Activated CD8-positive, alpha-beta memory T cell treated with anti-CD3 and anti-CD28 coated beads for 1 hour (primary cell): ENCODE measurements around the gene PTPRN2.

Experiments
- DNase-seq, 2 donors: peaks; one replicate each; pipeline ENCODE4 v3.0.0-alpha.2; 2020; ENCODE audit warnings: low read depth in 1 of 2; ENCODE audit errors: extremely low read depth in 1 of 2

Gene PTPRN2

DNA sequence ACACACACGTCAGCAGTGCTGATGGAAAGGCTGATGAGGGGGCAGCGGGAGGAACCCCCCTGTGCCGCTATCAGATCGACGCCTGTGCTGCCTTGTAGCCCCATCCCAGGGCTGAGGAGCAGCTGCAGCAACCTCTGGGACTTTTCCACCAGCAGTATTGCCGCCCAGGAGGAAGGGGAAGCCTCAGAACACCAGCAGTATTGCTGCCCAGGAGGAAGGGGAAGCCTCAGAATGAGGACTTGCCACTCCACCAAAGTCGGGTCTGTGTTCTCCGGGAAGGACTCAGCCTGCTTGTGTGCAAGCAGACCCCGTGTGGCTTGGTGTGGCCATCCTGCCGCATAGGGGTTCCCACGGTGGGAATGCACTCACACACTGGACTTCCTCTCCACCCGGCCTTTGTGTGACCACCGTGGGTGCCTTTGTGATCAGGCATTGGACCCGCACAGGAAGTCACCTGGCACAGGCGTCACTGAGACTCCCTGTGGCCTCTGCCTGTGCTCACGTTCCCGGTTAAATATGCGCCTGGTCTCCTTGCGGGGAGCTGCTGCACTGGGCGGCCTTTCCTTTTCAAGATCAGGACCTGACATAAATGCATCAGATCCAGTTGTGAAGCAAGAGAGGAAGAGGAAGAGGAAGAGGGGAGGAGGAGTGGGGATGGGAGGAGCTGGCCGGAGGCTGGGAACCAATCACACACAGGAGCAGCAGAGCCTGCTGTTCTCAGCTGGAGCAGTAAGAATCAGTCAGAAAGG, 1002.3 kb downstream of the PTPRN2 start:
- DNase-seq, result no peak

DNA sequence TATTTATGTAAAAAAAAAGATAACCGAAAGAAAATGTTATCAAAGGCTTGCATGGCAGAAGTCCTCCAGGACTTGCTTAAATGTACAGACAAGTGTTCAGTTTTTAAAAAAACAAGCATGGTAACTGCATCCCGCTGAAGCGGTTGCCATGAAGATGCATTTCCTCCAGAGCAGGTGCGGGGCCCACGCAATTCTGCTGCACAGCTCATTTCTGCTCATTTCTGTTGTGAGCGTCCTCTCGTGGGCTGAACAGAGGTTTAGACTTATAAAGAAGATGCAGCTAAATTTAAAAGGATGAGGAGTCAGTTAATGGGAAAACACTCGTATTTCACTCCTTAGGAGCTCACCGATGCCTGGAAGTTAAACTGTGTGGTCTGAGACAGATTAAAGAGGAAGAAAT, 1003.2 kb downstream of the PTPRN2 start:
- DNase-seq, result no peak

DNA sequence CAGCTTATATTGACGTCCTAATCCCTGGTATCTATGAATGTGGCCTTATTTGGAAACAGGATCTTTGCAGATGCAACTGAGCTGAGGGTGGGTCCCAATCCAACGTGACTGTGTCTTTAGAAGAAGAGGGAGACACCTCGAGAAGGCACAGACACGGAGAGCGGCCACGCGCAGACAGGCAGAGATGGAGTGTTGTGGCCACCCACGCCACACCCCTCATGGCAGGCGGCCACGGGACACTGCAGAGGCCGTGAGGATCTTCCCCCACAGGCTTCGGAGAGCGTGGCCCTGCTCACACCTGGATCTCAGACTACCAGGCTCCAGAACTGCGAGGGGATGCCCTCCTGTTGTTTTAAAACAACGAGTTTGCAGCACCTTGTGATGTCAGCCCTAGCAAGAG, 1005.9 kb downstream of the PTPRN2 start:
- no peak for DNase-seq

DNA sequence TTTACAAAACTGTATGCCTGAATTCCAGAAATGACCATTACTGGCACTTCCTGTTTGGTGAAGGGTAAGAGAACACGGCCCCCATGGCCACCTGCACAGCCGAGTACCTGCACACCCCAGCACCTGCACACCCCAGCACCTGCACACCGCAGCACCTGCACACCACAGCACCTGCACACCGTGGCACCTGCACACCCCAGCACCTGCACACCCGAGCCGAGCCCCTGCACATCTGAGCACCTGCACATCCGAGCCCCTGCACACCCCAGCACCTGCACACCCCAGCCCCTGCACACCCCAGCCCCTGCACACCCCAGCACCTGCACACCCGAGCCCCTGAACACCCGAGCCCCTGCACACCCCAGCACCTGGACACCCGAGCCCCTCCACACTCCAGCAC, 1007.3 kb downstream of the PTPRN2 start:
- no peak for DNase-seq

DNA sequence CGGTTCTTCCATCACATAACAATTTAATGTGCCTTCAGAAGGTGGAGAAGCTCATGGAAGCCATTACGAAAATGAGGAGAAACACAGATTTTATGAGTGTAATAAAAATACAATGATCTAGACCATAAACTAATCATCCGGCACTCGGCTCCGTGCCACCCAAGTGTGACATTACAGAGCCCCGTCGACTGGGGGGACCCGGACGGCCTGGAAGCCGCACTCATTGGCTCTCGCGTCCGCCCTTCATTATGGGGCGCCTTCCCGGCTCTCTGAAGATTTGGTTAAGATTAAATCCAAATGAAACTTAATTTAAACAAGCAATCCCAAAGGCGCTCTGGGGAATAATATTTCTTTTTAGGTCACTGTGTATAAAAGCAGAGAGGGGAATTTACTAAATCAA, 1008.2 kb downstream of the PTPRN2 start:
- no peak for DNase-seq

DNA sequence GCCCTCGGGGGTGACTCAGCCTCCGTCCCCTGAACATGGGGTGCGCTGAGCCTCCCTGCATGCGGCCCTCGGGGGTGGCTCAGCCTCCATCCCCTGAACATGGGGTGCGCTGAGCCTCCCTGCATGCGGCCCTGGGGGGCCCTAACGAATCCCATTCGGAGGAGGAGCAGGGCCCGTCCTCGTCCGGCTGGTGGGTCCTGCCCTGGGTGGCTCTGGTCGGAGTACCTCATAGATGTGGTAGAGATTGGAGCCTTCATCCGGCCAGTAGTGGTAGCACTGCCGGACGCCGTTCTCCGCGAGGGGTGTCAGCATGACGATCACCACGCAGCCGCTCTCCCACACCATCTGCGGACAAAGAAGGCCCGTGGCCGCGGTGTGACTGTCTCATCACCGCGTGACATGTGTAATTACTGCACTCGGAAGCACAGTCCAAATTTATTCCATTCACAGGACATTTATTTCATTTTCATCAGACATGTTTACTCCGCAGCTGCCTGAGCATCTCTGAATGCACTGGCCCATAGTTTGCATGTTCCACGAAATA, 1009.8 kb downstream of the PTPRN2 start:
- no peak for DNase-seq

DNA sequence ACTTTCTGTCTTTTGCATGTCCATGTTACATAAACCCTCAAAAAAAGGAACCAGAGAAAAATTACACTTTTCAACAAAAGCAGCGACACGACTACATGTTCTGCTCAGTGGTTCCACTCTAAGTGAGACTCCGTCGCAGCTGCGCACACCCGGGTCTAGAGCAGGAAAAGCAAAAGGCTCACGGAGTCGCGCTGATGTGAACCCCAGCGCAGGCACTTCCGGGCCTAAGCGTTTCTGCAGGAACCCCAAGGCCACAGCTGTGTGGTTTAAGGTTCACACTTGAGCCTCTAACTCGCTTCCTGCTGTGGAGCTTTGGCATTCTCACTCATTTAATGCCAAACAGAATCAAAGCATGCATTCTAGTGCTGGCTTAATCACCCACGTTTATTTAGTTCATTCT, 1010.6 kb downstream of the PTPRN2 start:
- DNase-seq, result no peak

DNA sequence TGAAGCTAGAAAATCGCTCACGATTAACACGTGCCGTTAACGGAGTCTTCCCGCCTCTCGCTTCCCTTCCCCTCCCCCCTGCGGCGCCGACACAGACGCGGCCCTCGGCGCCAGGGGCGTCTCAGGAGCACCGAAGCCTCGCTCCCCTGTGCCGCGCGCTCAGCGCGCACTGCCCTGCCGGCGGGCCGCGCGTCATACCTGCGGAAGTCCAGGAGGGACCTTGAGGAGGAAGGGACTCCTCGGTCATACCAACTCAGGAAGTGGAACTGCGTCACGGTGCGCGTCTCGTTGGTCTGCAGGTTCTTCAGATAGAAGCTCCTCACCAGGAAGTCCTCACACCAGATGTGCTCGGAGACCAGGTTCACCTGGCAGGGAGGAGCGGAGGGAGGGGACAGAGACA, 1011.2 kb downstream of the PTPRN2 start:
- DNase-seq, result peak; percentile 15 to 32

DNA sequence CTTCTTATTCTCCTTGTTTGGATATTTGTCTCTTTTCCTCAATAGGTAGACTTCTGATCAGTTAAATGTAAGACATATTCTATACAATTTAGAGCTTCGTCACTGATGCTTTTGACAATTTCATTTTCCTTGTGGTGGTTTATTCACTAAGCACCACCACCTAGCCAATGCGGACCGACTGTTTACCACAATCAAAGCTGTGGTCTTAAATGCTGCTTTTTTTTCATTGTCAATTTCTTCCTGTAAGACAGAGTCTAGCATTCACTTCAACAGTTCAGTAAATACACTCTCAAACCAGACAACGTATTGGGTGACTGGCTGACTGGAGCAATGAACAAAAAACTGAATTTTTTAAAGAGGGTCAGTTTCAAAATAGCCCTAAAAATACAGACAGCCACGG, 1011.8 kb downstream of the PTPRN2 start:
- no peak for DNase-seq

DNA sequence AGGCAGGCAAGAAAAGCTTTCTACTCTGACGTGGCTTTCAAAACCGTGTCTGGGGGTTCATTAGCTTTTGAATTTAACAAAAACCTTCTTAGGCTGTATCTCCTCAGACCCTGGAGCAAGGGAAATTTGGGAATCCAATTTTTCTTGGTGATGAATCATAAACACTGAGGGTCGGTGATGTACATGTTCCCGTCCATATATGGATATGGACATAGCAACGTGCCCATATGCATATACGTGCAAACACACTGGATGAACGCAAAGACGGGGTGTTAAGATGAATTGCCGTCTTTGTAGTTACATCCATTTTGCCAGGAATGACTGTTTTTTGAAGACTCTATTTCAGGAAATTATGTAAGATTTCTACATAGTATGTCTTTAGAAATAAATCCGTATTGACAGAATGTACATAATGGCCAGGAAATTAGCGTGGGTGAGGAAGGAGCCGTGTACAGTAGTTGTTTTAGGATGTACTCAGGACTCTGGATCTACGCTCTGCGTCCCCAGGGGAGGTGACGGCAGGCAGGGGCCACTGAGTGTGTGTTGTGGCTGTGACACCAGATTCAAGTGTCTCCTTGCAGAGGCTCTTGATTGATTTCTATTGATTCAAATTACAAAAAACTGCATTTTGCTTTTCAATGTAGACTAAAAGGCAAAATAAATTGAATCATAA, 1012.6 kb downstream of the PTPRN2 start:
- no peak for DNase-seq

DNA sequence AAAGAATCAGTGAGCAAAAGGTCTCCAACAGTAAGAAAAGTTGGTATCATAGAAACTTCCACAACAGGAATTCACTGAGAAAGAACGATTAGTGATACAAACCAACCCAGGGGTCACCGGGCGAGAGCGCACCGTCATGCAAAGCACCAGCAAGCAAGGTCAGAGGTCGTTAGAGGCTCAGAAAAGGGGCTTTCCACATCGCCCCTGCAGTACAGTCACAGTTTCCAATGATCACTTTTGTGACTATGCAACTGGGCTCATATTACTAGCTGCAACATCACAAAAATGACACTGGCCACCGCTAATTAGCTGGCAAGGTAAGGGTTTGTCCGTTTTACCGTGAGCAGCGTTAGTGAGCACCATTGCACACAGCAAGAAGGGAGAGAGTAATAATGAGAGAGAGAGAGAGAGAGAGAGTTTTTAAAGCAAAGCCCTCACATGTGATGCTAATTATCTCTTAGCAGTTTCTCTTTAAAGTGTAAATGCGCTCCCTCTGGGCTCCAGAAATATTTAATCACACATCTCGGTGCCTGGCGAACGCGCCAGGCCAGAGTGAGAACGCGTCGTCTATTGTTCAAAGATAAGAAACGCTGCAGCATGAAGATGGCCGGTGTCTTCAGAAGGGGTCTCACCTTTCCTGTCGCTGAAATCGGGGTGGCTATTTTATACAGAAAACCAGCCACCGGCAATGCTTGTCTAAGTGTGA, 1013.4 kb downstream of the PTPRN2 start:
- DNase-seq, result no peak

DNA sequence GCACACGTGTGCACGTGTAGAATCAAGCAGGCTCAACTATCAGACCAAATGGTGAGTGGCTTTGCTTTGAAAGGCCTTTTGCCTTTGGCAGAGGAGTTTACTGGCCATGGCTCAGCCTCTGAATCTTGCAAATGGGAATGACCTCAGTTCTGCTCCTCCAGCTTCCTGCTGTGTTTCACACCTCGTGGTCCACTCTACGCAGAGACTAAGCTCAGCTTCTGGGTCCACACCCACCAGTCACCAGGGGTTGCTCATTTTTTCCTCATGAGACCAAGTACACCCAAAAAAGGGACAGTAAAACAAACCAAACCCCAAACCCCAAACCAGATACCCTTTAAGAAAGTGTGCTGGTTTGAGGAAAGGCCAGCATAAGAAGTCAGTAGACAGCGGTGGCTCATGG, 1014.4 kb downstream of the PTPRN2 start:
- no peak for DNase-seq

DNA sequence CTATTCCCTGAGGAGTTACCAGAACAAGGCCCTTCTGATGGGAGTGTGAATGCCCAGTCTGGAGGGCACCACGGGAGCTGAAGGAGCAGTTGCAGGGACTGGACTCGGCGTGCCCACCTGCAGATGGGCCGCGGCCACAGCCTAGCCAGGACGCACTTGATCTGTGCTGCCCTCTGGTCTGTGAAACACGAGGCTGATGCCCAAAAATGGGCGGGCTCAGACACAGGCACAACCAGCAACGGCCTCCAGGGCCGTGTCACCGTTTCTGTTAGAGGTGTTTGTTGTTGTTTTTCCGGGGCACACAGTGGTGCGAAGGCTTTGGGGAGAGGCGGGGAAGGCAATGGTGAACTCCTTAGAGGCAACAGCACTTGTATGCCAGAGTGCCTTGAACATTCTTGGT, 1015.0 kb downstream of the PTPRN2 start:
- no peak for DNase-seq

DNA sequence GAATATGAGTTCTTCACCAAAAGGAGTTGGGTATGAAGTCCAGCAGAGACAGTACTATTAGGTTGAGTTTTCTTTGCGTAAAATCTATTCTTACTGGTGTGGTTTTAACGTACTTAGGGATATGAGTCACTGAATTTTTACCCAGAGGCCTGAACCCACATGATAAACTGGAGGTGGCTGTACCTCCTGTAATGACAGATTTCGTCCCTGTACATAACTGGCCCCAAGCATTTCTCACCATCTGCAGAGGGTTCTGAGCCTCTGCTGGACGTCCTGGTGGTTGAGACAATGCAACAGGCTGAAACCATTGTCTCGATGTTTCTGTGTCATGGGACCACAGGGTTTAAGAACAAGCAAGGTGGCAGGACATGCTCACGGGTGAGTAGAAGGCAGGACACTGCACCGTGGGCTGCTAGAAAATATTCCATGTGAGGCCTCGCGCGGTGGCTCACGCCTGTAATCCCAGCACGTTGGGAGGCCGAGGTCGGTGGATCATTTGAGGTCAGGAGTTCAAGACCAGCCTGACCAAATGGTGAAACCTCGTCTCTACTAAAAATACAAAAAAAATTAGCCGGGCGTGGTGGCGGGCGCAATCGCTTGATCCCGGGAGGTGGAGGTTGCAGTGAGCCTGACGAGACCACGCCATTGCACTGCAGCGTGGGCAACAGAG, 1017.0 kb downstream of the PTPRN2 start:
- DNase-seq, result no peak

DNA sequence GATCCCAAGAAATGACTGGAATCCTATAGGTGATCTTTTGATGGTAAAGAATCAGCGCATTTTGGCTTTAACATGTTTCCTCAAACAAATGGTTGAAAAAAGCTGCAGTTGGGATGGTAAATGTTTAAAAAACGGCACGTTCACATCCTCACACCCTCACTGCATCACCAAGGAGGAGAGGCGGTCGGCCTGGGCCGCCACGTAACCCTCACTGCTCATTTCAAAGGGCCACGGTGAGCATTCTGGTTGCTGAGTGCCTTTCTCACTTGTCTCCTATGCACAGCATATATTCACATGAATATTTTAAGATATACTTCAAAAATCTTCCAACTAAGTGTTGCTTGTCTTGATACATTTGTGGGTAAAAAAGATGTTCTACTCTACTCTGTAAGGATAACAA, 1017.7 kb downstream of the PTPRN2 start:
- no peak for DNase-seq

DNA sequence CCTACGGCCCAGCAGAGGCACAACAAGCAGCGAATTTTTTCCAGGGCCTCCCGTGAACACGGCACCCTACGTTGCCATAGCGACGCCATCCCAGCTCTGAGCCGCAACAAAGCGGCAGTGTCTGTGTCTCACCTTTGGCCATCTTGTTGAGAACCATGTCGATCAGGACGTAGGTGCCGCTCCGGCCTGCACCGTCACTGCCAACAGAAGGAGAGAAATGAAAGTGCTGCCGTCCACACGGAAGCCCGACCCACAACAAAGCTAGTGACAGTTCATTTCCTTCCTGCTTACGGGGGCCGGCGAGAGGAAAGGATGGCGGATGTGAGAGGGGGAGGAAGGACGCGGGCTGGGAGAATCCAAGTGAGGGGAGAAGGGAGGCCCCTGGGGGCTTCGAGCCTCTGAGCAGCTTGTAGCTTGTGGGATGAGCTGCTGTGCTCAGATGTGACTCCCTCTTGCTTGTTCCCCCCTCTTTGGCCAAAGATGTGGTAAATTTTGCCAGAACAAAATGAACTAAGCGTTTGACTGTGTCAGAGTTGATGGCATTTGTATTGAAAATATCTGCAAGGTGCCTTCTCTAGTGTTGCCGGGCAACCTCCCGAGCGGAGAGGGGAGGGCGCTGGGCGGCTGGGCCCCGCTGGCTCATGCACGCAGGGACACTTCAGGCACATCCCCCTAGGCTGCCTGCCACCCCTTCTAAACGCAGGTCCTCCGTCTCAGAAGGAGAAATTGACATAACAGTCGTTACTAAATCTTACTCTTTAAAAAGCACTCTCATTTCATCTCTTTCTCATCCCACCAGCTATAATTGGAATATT, 1018.6 kb downstream of the PTPRN2 start:
- peak; percentile 23 to 40 for DNase-seq

DNA sequence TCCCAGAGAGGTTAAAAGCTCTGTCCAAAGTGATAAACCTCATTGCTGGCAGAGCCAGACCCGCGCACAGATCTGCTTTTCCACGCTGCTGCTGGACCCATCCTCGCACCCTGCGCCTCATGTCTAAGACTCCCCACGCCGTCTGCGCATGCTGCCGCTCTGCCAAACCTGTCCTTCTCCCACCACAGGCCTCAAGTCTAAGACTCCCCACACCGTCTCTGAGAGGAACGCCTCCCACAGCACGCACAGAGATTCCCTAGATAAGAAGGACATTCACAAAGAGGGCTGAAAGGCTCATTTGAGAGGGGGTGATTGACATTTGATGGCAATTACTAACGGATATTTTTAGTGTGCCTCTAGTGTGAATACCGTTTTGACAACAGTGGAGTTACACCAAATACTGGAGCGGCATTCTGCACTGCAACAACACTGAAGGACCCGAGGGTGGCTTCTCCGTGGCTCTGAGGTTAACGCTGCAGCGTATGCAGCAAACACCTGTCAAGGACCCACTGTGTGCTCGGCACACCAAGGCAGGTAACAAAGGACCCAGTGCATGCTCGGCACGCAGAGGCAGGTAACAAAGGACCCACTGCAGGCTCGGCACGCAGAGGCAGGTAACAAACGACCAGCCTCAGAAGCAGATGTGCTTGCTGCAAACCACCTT, 1019.4 kb downstream of the PTPRN2 start:
- no peak for DNase-seq

DNA sequence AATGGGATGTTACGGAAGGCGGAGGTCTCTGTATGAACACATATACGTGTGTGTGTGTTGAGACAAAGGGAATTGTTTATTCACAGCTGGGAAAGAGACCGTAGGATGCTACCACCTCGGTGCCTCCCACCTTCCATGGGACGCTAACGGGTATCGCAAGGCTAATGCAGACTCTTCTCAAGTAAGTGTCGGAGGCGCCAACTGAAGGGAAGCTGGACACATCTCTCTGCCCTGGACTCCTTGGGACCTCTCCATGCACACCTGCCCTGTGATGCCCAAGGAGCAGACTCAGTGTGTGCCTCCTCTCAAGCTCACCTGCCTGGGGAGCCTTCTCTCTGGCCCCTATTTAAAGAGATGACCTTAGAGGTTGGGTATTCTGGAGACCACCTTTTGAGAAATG, 1020.0 kb downstream of the PTPRN2 start:
- no peak for DNase-seq

DNA sequence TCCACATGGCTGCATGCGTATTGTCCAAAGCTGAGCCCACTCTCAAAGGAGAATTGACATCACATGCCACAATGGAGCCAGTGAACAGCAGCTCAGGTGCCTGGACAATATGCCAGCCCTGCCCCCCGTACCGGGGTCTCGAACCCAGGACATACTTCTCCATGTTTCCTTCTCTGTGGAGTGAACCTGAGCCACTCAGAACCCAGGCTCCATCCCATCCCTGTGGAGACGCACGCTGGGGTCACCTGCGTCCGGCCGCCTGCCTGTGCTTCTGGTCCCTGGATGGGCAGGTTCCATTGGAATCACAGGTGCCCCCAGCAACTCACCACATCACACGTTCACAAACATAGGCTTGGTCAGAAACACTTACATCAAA, 1021.0 kb downstream of the PTPRN2 start:
- DNase-seq, result no peak
